H9 (cell line): ENCODE measurements around the gene ACVR1B. TPM values are rescaled to one million over a fixed set of nuclear protein-coding genes. Genes with fewer than 3 reads are reported as not detected.

ENCODE experiments used
- DNase-seq: peaks from one replicate; pipeline ENCODE4 v3.0.0-alpha.2; 2017
- H2AFZ ChIP-seq: one replicate; pipeline ENCODE4 v1.6.1; 2013; ENCODE audit warnings: mild to moderate bottlenecking, low read length, control low read depth, moderate library complexity
- H2AK5ac ChIP-seq: 2 replicates; pipeline ENCODE4 v1.6.1; 2013; ENCODE audit warnings: low read length, control low read depth, mixed read lengths; ENCODE audit not compliant: insufficient read length
- H2BK120ac ChIP-seq: one replicate; pipeline ENCODE4 v1.6.1; 2013; ENCODE audit warnings: low read depth, mild to moderate bottlenecking, low read length, control low read depth, inconsistent platforms; ENCODE audit not compliant: poor library complexity, severe bottlenecking
- H2BK12ac ChIP-seq: 2 replicates; pipeline ENCODE4 v1.6.1; 2013; ENCODE audit warnings: low read length, control low read depth, mixed read lengths, low read depth; ENCODE audit not compliant: insufficient read length
- H2BK15ac ChIP-seq: 2 replicates; pipeline ENCODE4 v1.6.1; 2013; ENCODE audit warnings: low read depth, low read length, control low read depth
- H2BK20ac ChIP-seq: one replicate; pipeline ENCODE4 v1.6.1; 2013; ENCODE audit warnings: low read depth, mild to moderate bottlenecking, low read length, control low read depth, inconsistent platforms; ENCODE audit not compliant: poor library complexity, severe bottlenecking
- H2BK5ac ChIP-seq: 2 replicates; pipeline ENCODE4 v1.6.1; 2013; ENCODE audit warnings: low read length, control low read depth, mixed read lengths; ENCODE audit not compliant: insufficient read length
- H3K14ac ChIP-seq: 2 replicates; pipeline ENCODE4 v1.6.1; 2013; ENCODE audit warnings: low read length, control low read depth; ENCODE audit not compliant: insufficient read depth
- H3K18ac ChIP-seq: 2 replicates; pipeline ENCODE4 v1.6.1; 2013; ENCODE audit warnings: low read depth, mild to moderate bottlenecking, mixed read lengths, low read length, control low read depth; ENCODE audit not compliant: insufficient read length
- H3K23ac ChIP-seq: 2 replicates; pipeline ENCODE4 v1.6.1; 2013; ENCODE audit warnings: low read length, control low read depth, mixed read lengths, low read depth; ENCODE audit not compliant: insufficient read length
- H3K23me2 ChIP-seq: 2 replicates; pipeline ENCODE4 v1.6.1; 2013; ENCODE audit warnings: low read depth, mild to moderate bottlenecking, mixed read lengths, low read length, control low read depth; ENCODE audit not compliant: insufficient read length, poor library complexity, severe bottlenecking
- H3K27ac ChIP-seq: 2 replicates; pipeline ENCODE4 v1.5.1; 2013; ENCODE audit warnings: low read length, control low read depth, mixed read lengths, low read depth; ENCODE audit not compliant: insufficient read length
- H3K27me3 ChIP-seq: 2 replicates; pipeline ENCODE4 v1.6.1; 2013; ENCODE audit warnings: low read length, control low read depth, inconsistent platforms; ENCODE audit not compliant: insufficient read depth
- H3K4ac ChIP-seq: 2 replicates; pipeline ENCODE4 v1.6.1; 2013; ENCODE audit warnings: low read depth, mild to moderate bottlenecking, control low read depth, inconsistent platforms, low read length, moderate library complexity
- H3K4me1 ChIP-seq: 2 replicates; pipeline ENCODE4 v1.6.1; 2013; ENCODE audit warnings: low read length, control low read depth, inconsistent platforms; ENCODE audit not compliant: insufficient read depth
- H3K4me2 ChIP-seq: 2 replicates; pipeline ENCODE4 v1.6.1; 2013; ENCODE audit warnings: low read length, control low read depth, mixed read lengths; ENCODE audit not compliant: insufficient read length, insufficient read depth
- H3K56ac ChIP-seq: 2 replicates; pipeline ENCODE4 v1.6.1; 2013; ENCODE audit warnings: low read depth, mild to moderate bottlenecking, mixed read lengths, low read length, control low read depth; ENCODE audit not compliant: insufficient read length
- H3K79me1 ChIP-seq: 2 replicates; pipeline ENCODE4 v1.6.1; 2013; ENCODE audit warnings: low read depth, mild to moderate bottlenecking, moderate library complexity, low read length, control low read depth, inconsistent platforms; ENCODE audit not compliant: insufficient read depth, poor library complexity, severe bottlenecking
- H3K79me2 ChIP-seq: 2 replicates; pipeline ENCODE4 v1.6.1; 2013; ENCODE audit warnings: low read length, control low read depth, inconsistent platforms; ENCODE audit not compliant: insufficient read depth
- H3K9ac ChIP-seq: 2 replicates; pipeline ENCODE4 v1.6.1; 2013; ENCODE audit warnings: low read length, control low read depth, mixed read lengths; ENCODE audit not compliant: insufficient read length; ENCODE audit errors: extremely low read depth
- H3K9me3 ChIP-seq: one replicate; pipeline ENCODE4 v1.6.1; 2013; ENCODE audit warnings: low read depth, low read length, inconsistent platforms; ENCODE audit not compliant: control insufficient read depth
- H3T11ph ChIP-seq: one replicate; pipeline ENCODE4 v1.6.1; 2013; ENCODE audit warnings: mild to moderate bottlenecking, low read length, control low read depth, inconsistent platforms
- H4K20me1 ChIP-seq: one replicate; pipeline ENCODE4 v1.6.1; 2013; ENCODE audit not compliant: control insufficient read depth, insufficient read length, insufficient read depth
- H4K5ac ChIP-seq: 2 replicates; pipeline ENCODE4 v1.6.1; 2013; ENCODE audit warnings: low read depth, mild to moderate bottlenecking, mixed read lengths, low read length, control low read depth; ENCODE audit not compliant: insufficient read length
- H4K8ac ChIP-seq: replicated peaks from 2 replicates; pipeline ENCODE4 v1.6.1; 2013; ENCODE audit warnings: low read length, control low read depth, mixed read lengths, low read depth; ENCODE audit not compliant: insufficient read length
- H4K91ac ChIP-seq: 2 replicates; pipeline ENCODE4 v1.6.1; 2013; ENCODE audit warnings: low read depth, mild to moderate bottlenecking, moderate library complexity, mixed read lengths, low read length, control low read depth; ENCODE audit not compliant: insufficient read length
- H3K27ac Mint-ChIP-seq, 3 experiments: 2 replicates in 2 of 3; 3 replicates in 1 of 3; pipeline ENCODE4 v1.8.0; 2020 to 2021; ENCODE audit warnings: mixed read lengths in 3 of 3, mild to moderate bottlenecking in 1 of 3, moderate library complexity in 1 of 3
- H3K27me3 Mint-ChIP-seq: 2 replicates; pipeline ENCODE4 v1.8.0; 2021; ENCODE audit warnings: low read depth, mild to moderate bottlenecking, moderate library complexity, mixed read lengths
- H3K36me3 Mint-ChIP-seq, 3 experiments: 2 replicates in 2 of 3; 3 replicates in 1 of 3; pipeline ENCODE4 v1.8.0; 2020 to 2021; ENCODE audit warnings: low read depth in 3 of 3, mixed read lengths in 3 of 3; ENCODE audit not compliant: insufficient read depth in 1 of 3
- H3K4me1 Mint-ChIP-seq, 2 experiments: 2 replicates each; pipeline ENCODE4 v1.8.0; 2020; ENCODE audit warnings: mixed read lengths in 2 of 2
- H3K4me3 Mint-ChIP-seq, 2 experiments: 2 replicates in 1 of 2; 3 replicates in 1 of 2; pipeline ENCODE4 v1.8.0; 2020 to 2021; ENCODE audit warnings: mild to moderate bottlenecking in 2 of 2, mixed read lengths in 2 of 2, moderate library complexity in 1 of 2
- H3K9me3 Mint-ChIP-seq, 2 experiments: 2 replicates in 1 of 2; 3 replicates in 1 of 2; pipeline ENCODE4 v1.8.0; 2020; ENCODE audit warnings: mild to moderate bottlenecking in 2 of 2, mixed read lengths in 2 of 2, moderate library complexity in 1 of 2
- WGBS: extraction: QIAGEN DNeasy Blood & Tissue Kit; methylation state at CpG from one replicate; pipeline ENCODE4 v1.1.7; 2013; ENCODE audit warnings: missing lambda C conversion rate, low lambda C conversion rate, mixed read lengths; ENCODE audit not compliant: insufficient read length; ENCODE audit errors: extremely low coverage; 5-methylcytosine and 5-hydroxymethylcytosine counted together
- total RNA-seq: library from RNA; stranded (reverse); gene quantifications from 2 replicates; pipeline ENCODE4 v1.2.1, GENCODE V29; 2021
- TF ChIP-seq, protein P1 (sequence below): fragments of 200-600 bp; sonication (generic); conservative IDR thresholded peaks from 3 replicates; pipeline ENCODE4 v1.8.0; 2021; ENCODE audit warnings: antibody characterized with exemption, mild to moderate bottlenecking

The ACVR1B gene
- total RNA-seq, 1 experiment from 2014 or later: 16.3 TPM

DNA sequence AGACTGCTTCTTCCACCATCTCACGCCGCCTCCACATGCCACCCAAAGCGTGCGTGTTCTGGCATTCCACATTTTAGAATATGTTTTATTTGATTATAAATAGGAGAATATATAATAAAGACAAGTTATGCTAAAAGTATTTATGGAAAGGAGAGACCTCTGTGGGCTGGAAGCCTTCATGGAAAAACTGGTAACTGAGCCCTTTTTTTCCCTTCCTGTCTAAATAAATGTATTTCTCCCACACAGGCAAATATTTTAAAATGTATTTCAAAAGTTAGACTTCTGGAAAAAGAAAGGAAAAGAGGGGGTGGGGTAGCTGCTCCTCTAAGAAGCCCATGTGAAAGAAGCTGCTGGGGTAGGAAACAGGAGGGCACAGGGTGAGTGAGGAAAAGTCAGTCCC is 83.7 kb downstream of the ACVR1B start:
- no peaks in the 10 kb centered on the region for H3K9me3 Mint-ChIP-seq
- Histone ChIP-seq H3K18ac (no peak overlapping the region), H2BK20ac (no peak overlapping the region), H2BK15ac (no peak overlapping the region), H3K4me1 (peaks cover 2% of the 10 kb centered on the region; the same call in 1 of the 2 replicates), H2AK5ac (no peak overlapping the region), H3K4ac (no peak overlapping the region), H3K9ac (no peak overlapping the region), H3K56ac (no peak overlapping the region), H4K91ac (no peak overlapping the region), H2BK120ac (no peak overlapping the region), H3K79me2 (peaks cover 2% of the 10 kb centered on the region; the same call in 1 of the 2 replicates), H3K4me2 (no peak overlapping the region), H3K27ac (no peak overlapping the region), H3T11ph (no peak overlapping the region), H2BK12ac (no peak overlapping the region), H4K8ac (no peak overlapping the region), H2AFZ (no peak overlapping the region), H4K5ac (no peak overlapping the region), H3K9me3 (no peaks in the 10 kb centered on the region), H3K23me2 (peaks cover 10% of the 10 kb centered on the region), H2BK5ac (no peak overlapping the region), H3K23ac (no peak overlapping the region), H3K79me1 (no peaks in the 10 kb centered on the region), H3K14ac (no peak overlapping the region), H3K27me3 (peaks cover 2% of the 10 kb centered on the region; the same call in 1 of the 2 replicates), H4K20me1 (peaks cover 2% of the 10 kb centered on the region)
- H3K4me3 Mint-ChIP-seq: no peak overlapping the region
- H3K27me3 Mint-ChIP-seq: peaks cover 44% of the 10 kb centered on the region
- no CpG with 5 or more reads among the region's 4 CpGs for WGBS
- peaks cover 0 to 2% (median 0%) of the 10 kb centered on the region in 3 experiments; a peak in 1 of 7 replicates for H3K36me3 Mint-ChIP-seq
- TF ChIP-seq, protein P1, sequence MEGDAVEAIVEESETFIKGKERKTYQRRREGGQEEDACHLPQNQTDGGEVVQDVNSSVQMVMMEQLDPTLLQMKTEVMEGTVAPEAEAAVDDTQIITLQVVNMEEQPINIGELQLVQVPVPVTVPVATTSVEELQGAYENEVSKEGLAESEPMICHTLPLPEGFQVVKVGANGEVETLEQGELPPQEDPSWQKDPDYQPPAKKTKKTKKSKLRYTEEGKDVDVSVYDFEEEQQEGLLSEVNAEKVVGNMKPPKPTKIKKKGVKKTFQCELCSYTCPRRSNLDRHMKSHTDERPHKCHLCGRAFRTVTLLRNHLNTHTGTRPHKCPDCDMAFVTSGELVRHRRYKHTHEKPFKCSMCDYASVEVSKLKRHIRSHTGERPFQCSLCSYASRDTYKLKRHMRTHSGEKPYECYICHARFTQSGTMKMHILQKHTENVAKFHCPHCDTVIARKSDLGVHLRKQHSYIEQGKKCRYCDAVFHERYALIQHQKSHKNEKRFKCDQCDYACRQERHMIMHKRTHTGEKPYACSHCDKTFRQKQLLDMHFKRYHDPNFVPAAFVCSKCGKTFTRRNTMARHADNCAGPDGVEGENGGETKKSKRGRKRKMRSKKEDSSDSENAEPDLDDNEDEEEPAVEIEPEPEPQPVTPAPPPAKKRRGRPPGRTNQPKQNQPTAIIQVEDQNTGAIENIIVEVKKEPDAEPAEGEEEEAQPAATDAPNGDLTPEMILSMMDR: no peak
- no peak for DNase-seq
- no peak overlapping the region for H3K27ac Mint-ChIP-seq
- H3K4me1 Mint-ChIP-seq: peaks cover 25 to 34% of the 10 kb centered on the region in 2 experiments
